GF-D8 (cell line): ENCODE measurements around the gene OR5K3.

Source experiments
- DNase-seq: peaks from one replicate; lab custom pipeline; 2025; lab: John Stamatoyannopoulos, UW

The OR5K3 gene

DNA sequence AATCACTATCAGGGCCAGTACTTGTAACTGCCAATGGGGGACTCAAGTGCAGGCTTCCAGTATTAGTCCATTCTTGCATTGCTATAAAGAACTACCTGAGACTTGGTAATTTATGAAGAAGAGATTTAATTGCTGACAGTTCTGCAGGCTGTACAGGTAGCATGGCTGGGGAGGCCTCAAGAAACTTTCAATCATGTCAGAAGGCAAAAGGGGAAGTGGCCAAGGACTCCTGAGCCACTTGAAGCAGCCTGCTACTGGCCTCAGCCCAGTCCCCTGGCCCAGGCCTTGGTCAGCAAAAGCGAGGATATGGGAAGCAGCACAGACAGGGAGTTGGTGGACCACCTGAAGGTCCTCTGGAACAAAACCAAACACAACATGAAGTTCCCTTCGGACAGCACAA, 43.3 kb downstream of the OR5K3 start:
- DNase-seq, result no peak

DNA sequence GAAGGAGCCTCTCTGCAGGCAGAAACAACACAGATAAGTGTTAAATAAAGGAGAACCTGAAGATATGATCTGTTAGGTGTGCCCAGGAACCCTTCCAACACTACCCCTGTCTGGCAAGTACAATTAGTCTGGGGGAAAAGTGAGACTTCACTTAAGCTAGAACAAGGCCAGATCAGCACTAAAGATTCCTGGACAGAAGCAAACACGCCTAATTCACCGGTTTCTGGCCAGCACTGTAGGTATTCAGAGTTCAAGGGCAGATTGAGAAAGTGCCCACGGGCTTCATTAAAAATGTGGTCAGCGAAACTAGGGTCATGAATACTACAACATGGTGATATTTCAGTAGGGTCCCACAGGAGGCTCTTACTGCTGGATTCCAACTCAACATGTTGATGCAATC, 43.9 kb downstream of the OR5K3 start:
- no peak for DNase-seq

DNA sequence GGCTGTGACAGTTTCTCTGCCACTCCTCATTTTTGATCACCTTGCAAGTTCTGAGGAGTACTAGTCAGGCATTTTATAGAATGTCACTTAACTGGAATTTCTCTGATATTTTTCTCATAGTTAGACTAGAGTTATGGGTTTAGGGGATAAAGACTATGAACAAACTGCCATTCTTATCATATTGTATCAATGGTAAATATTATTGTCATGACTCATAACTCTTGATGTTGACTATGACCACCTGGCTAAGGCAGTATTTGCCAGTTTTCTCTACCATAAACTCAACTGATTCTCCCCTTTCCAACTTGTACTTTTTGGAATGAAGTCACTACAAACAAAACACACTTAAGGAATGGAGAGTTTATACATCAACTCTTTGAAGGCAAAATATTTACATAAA, 49.8 kb downstream of the OR5K3 start:
- no peak for DNase-seq
